GM10266 (cell line): ENCODE results near the gene ICOS.

ENCODE experiments used
- DNase-seq: peaks from one replicate; pipeline ENCODE4 v3.0.0; 2012; ENCODE audit errors: extremely low spot score
- TF ChIP-seq, protein P1 (sequence below): IDR thresholded peaks from 2 replicates; pipeline ENCODE4 v1.5.1; 2012; ENCODE audit warnings: mild to moderate bottlenecking, low read depth; ENCODE audit not compliant: control insufficient read depth, insufficient read depth; ENCODE audit errors: missing control alignments

The ICOS gene

DNA sequence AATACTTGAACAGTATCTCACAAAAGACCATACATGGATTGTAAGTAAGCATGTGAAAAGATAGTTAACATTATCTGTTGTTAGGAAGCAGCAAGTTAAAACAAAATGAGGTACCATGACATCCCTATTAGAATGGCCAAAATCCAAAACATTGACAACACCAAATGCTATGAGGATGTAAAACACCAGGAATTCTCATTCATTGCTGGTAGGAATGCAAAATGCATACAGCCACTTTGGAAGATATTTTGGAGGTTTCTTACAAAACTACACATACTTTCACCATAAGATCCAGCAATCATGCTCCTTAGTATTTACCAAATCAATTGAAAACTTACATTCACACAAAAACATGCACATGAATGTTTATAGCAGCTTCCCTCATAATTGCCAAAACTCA lies 30.9 kb upstream of the ICOS start:
- DNase-seq = no peak
- TF ChIP-seq, protein P1, sequence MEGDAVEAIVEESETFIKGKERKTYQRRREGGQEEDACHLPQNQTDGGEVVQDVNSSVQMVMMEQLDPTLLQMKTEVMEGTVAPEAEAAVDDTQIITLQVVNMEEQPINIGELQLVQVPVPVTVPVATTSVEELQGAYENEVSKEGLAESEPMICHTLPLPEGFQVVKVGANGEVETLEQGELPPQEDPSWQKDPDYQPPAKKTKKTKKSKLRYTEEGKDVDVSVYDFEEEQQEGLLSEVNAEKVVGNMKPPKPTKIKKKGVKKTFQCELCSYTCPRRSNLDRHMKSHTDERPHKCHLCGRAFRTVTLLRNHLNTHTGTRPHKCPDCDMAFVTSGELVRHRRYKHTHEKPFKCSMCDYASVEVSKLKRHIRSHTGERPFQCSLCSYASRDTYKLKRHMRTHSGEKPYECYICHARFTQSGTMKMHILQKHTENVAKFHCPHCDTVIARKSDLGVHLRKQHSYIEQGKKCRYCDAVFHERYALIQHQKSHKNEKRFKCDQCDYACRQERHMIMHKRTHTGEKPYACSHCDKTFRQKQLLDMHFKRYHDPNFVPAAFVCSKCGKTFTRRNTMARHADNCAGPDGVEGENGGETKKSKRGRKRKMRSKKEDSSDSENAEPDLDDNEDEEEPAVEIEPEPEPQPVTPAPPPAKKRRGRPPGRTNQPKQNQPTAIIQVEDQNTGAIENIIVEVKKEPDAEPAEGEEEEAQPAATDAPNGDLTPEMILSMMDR = no peak

DNA sequence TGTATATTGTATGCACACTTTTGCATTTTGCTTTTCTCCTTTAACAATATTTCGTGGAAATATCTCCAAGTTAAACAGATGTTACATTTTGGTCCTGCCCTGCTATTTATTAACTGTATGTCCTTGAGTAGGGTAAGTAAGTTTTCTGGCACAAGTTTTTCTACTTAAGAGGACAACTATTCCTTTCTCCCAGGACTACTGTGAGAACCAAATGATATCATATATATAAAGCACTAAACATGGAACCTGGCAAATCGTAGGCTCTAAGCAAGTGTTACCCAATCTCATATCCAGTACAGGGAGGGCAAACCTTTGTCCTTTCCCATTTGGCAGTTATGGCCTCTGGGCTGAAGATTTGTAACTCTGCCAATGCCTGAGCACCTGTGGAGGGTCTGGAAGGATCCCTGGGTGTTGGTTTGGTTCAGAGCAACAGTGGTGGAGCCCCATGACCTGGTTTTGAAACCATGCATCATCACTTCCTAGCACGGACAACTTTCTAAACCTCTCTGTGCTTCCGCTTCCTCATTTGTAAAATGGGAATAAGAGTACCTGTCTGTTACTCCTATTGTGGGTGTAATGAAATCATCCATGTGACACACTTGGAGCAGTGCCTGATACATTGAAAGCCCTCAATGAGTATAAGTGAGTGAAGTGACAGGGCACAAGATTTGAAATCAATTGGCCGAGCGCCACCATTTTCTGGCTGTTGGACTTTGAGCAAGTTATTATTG lies 28.3 kb upstream of the ICOS start:
- TF ChIP-seq, protein P1 = no peak

DNA sequence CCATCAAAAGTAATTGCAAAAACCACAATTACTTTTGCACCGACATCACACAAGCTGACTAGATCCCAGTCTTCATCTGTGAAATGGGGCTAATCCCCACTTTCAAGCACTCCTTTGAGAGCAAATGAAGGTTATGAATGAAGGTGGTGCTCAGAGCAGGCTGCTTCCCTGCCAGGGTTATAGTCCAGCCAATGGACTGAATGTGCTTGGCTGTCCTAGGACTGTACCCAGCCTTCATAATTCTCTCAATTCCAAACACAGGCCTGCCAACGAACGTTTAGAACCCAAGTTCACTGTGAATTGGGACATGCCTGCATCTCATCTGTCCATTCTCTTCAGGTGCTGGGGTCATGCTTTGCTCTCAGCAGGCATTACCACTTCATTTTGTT lies 27.8 kb upstream of the ICOS start:
- no peak for DNase-seq
- TF ChIP-seq, protein P1 = no peak

More for the DNA sequence above, 28.3 kb upstream of the ICOS start:
- DNase-seq = no peak

DNA sequence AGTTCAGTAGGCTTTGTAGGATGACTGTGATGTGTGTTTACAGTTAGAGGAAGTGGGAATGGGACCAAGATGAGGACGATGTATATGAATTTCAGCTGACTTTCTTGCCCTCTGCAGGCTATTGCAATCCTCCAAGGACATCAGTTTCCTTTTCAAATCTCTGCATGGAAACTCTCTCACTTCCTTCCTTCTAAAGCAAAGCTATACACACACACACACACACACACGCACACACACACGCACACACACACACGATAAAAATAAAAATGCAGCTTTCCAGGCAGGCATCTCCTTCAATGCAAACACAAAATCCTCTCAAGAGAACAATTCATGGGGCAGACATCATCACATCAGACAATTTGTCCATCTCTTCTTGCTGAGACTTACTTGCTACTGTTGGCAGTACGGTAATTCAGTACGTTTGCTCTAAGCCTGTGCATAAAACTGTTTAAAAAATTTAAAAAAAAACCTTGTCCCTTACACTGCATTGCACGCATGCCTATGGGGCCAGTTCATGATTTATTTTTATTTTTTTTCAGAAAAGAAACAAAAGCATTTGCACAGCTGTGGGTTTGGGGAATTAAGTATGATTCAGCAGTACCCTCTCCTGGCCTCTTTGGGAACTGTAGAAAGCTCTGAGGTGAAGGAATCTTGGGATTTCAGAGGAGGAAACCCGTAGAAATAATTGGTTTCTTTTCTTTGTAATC lies 27.1 kb upstream of the ICOS start:
- peak; percentile 20 for DNase-seq
- TF ChIP-seq, protein P1 = peak; percentile 48

DNA sequence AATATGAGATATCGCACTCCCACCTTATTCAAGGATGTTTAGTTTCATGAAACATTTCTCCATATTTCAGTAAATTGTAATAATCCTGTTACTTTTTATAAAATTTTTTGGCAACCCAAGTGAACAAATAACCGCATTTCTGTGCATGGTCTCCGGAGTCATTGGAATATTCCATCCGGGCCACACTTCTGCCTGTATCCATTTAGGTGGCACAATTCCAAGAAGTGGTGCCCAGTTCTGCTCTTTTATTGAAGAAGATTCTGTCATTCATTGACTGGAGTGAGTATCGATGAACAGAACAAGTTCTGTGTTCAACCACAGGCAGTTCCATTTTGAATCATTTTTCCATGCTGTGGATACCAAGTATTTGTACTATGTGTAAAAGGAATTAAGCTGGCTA lies 26.6 kb upstream of the ICOS start:
- TF ChIP-seq, protein P1 = no peak
- no peak for DNase-seq

DNA sequence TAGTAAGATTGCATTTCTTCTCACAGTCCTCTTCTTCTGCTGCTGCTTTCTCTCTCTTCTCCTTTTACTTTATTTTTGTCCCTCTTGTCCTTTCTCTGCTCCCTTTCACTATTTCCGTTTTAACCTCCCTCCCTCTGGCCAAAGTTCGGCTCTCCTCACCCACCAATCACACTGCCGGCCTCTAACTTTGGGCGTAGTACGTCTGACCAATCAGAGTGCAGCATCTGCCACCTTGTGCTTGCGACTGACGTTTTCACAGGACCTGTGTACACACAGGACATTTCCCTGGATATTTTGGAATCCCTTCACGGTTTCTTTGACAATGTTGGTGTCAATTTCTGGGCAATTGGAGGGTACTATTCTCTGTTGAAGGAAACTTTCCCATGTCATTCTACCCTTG lies 22.6 kb upstream of the ICOS start:
- DNase-seq = no peak
- TF ChIP-seq, protein P1 = no peak
